Prostate gland (tissue), 2 donors: ENCODE measurements around the gene CHST15.
"Not testable (repeated sequence)": the region's sequence is repeated elsewhere in the genome, so short reads cannot be mapped to it uniquely, and the experiment has no call there.

Source experiments
- CTCF ChIP-seq, 4 experiments: fragments of 200-600 bp in 2 of 4; fragments of 450-650 bp in 2 of 4; sonication (generic) in 2 of 4; IDR thresholded peaks; 1 replicate in 3 of 4; 2 replicates in 1 of 4; pipeline ENCODE4 v1.5.1; 2016 to 2019; ENCODE audit warnings: antibody characterized with exemption in 4 of 4, mild to moderate bottlenecking in 2 of 4, moderate library complexity in 2 of 4
- POLR2A ChIP-seq: fragments of 450-650 bp; IDR thresholded peaks from one replicate; pipeline ENCODE4 v1.6.1; 2016; ENCODE audit warnings: antibody characterized with exemption, mild to moderate bottlenecking
- POLR2AphosphoS5 ChIP-seq: sonication (generic); formaldehyde crosslinking; IDR thresholded peaks from one replicate; pipeline ENCODE4 v1.6.1; 2017; ENCODE audit warnings: antibody characterized with exemption

GRCh38 chr10:124100651-124101050 lies 7.3 kb upstream of the CHST15 start:
- not testable (repeated sequence) for TF ChIP-seq CTCF (IDR thresholded peaks at IDR 0.05); POLR2A; POLR2AphosphoS5
